ENCODE results near the gene MGRN1.

GRCh38 chr16:4693956-4694641, 69.5 kb downstream of the MGRN1 start:
- TF ChIP-seq POLR2A (IDR thresholded peaks at IDR 0.05; ENCODE audit: low read depth) = no peak
- no peak for TF ChIP-seq CTCF (IDR thresholded peaks at IDR 0.05)
- no peak for TF ChIP-seq EP300 (IDR thresholded peaks at IDR 0.05)
- TF ChIP-seq POLR2AphosphoS5 (IDR thresholded peaks at IDR 0.05) = no peak

All from esophagus muscularis mucosa (tissue), 4 donors.